ENCODE measurements around the gene OR6Q1.

Gene OR6Q1

DNA sequence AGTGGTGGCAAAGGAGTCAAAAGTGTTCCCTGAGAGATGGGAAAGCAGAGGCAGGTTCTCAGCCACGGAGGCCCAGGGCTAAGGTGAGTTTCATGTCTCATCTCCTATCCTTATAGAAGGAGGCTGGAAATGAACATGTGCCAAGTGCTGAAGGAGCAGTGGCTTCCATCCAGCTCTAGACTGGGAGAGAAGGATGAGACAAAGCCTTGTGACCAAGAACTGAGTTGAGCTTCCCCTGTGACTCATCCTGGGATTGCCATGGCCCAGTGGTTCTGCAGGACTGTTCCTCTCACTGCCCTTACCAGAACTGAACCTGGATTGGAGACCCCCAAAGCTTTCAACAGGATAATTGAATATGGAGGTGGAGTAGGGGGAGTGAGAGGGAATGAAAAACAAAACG, 23.8 kb upstream of the OR6Q1 start:
- Histone ChIP-seq H3K36me3 (ENCODE audit: insufficient read depth, low read length) (no peaks in the 10 kb centered on the region), H3K4me3 (ENCODE audit: low read depth in 1 of 2, low read length in 2 of 2) (no peak overlapping the region), H3K79me2 (ENCODE audit: insufficient read depth, low read length) (no peaks in the 10 kb centered on the region), H3K4me2 (ENCODE audit: insufficient read depth, low read length) (no peak overlapping the region), H3K27me3 (ENCODE audit: insufficient read depth, low read length, poor library complexity) (no peaks in the 10 kb centered on the region), H4K20me1 (ENCODE audit: insufficient read depth, low read length) (no peaks in the 10 kb centered on the region), H3K9me3 (ENCODE audit: insufficient read depth, low read length, severe bottlenecking) (no peaks in the 10 kb centered on the region), H2AFZ (ENCODE audit: low read depth, low read length) (no peak overlapping the region), H3K27ac (ENCODE audit: low read length) (no peak overlapping the region), H3K4me1 (ENCODE audit: insufficient read depth, low read length) (no peaks in the 10 kb centered on the region), H3K9ac (ENCODE audit: low read depth, low read length) (no peak overlapping the region)
- no peak for DNase-seq
- TF ChIP-seq EZH2 (IDR thresholded peaks at IDR 0.05; ENCODE audit: borderline replicate concordance, low read depth, low read length, severe bottlenecking), result no peak
- TF ChIP-seq, protein P1, sequence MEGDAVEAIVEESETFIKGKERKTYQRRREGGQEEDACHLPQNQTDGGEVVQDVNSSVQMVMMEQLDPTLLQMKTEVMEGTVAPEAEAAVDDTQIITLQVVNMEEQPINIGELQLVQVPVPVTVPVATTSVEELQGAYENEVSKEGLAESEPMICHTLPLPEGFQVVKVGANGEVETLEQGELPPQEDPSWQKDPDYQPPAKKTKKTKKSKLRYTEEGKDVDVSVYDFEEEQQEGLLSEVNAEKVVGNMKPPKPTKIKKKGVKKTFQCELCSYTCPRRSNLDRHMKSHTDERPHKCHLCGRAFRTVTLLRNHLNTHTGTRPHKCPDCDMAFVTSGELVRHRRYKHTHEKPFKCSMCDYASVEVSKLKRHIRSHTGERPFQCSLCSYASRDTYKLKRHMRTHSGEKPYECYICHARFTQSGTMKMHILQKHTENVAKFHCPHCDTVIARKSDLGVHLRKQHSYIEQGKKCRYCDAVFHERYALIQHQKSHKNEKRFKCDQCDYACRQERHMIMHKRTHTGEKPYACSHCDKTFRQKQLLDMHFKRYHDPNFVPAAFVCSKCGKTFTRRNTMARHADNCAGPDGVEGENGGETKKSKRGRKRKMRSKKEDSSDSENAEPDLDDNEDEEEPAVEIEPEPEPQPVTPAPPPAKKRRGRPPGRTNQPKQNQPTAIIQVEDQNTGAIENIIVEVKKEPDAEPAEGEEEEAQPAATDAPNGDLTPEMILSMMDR (IDR thresholded peaks at IDR 0.05; ENCODE audit: borderline replicate concordance, extremely low read depth, low read length, poor library complexity, severe bottlenecking), result no peak
- no peak for ATAC-seq (ENCODE audit: insufficient read depth, low read depth)

DNA sequence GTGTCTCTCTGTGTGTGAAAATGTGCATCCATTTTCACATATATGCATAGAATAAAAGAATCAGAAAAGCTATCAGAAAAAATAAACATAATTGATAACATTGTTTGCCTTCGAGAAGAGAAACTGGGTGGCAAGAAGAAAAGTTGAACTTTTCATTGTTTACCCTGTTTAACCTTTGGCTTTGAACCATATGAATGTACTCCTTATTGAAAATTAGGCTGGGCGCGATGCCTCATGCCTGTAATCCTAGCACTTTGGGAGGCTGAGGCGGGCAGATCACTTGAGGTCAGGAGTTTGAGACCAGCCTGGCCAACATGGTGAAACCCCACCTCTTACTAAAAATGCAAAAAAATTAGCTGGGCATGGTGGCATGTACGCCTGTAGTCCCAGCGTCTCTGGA, 19.0 kb upstream of the OR6Q1 start:
- Histone ChIP-seq H3K4me2 (ENCODE audit: insufficient read depth, low read length) (no peak overlapping the region), H3K36me3 (ENCODE audit: insufficient read depth, low read length) (no peaks in the 10 kb centered on the region), H3K27ac (ENCODE audit: low read length) (no peak overlapping the region), H3K4me1 (ENCODE audit: insufficient read depth, low read length) (no peaks in the 10 kb centered on the region), H3K27me3 (ENCODE audit: insufficient read depth, low read length, poor library complexity) (no peaks in the 10 kb centered on the region), H3K4me3 (ENCODE audit: low read depth in 1 of 2, low read length in 2 of 2) (no peak overlapping the region), H3K79me2 (ENCODE audit: insufficient read depth, low read length) (no peaks in the 10 kb centered on the region), H3K9me3 (ENCODE audit: insufficient read depth, low read length, severe bottlenecking) (no peaks in the 10 kb centered on the region), H2AFZ (ENCODE audit: low read depth, low read length) (no peak overlapping the region), H3K9ac (ENCODE audit: low read depth, low read length) (no peak overlapping the region), H4K20me1 (ENCODE audit: insufficient read depth, low read length) (no peaks in the 10 kb centered on the region)
- DNase-seq (no peak), ATAC-seq (ENCODE audit: insufficient read depth, low read depth) (no peak)
- no peak for TF ChIP-seq EZH2 (IDR thresholded peaks at IDR 0.05; ENCODE audit: borderline replicate concordance, low read depth, low read length, severe bottlenecking)
- TF ChIP-seq, protein P1 (IDR thresholded peaks at IDR 0.05; ENCODE audit: borderline replicate concordance, extremely low read depth, low read length, poor library complexity, severe bottlenecking), result no peak

DNA sequence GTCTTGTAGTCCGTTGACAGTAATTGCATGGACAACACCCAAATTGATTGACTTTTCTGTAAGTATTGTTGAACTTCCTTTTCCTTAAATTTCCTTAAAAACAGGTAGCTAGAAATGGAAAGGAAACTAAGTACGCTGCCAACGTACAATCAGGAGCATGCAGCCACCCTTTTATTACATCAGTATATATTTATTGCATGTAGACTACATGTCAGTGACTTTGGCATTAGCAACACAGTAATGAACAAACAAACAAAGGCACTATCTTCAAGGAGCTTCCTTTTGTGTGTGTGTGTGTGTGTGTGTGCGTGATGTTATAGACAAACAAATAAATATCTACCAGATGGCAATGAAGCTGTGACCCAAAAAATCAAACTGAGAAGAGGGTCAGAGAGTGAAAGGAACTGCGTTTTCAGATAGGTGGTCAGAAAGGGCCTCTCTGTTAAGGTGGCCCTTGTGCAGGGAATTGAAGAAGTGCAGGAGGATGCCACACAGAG, 7.3 kb upstream of the OR6Q1 start, which contains the start of gene OR9Q1:
TSS of gene OR9Q1 (plus strand) at position 447 of the 497 bp plus-strand sequence. CDS start 155,564 bp downstream, outside the sequence.
- H3K4me3 ChIP-seq (ENCODE audit: low read depth in 1 of 2, low read length in 2 of 2), result no peak within 1 kb of the TSS
- TF ChIP-seq, protein P1 (IDR thresholded peaks at IDR 0.05; ENCODE audit: borderline replicate concordance, extremely low read depth, low read length, poor library complexity, severe bottlenecking), result no peak
- no peak for TF ChIP-seq EZH2 (IDR thresholded peaks at IDR 0.05; ENCODE audit: borderline replicate concordance, low read depth, low read length, severe bottlenecking)

More for the DNA sequence above, 7.3 kb upstream of the OR6Q1 start, which contains the start of gene OR9Q1:
- H3K79me2 ChIP-seq (ENCODE audit: insufficient read depth, low read length), result no peaks in the 10 kb centered on the region
- DNase-seq (no peak), ATAC-seq (ENCODE audit: insufficient read depth, low read depth) (no peak)
- no peak within 1 kb of the TSS for H3K27ac ChIP-seq (ENCODE audit: low read length)
- no peak within 1 kb of the TSS for H3K9ac ChIP-seq (ENCODE audit: low read depth, low read length)
- no peaks in the 10 kb centered on the region for H3K4me1 ChIP-seq (ENCODE audit: insufficient read depth, low read length)
- no peak within 1 kb of the TSS for H3K4me2 ChIP-seq (ENCODE audit: insufficient read depth, low read length)
- no peak within 1 kb of the TSS for H2AFZ ChIP-seq (ENCODE audit: low read depth, low read length)
- H3K9me3 ChIP-seq (ENCODE audit: insufficient read depth, low read length, severe bottlenecking), result no peaks in the 10 kb centered on the region
- H3K27me3 ChIP-seq (ENCODE audit: insufficient read depth, low read length, poor library complexity), result peaks cover 3% of the 10 kb centered on the region
- no peaks in the 10 kb centered on the region for H3K36me3 ChIP-seq (ENCODE audit: insufficient read depth, low read length)
- no peaks in the 10 kb centered on the region for H4K20me1 ChIP-seq (ENCODE audit: insufficient read depth, low read length)

Data from DND-41 (cell line).